ENCODE results near the gene ZNF804B. TPM values are rescaled to one million over a fixed set of nuclear protein-coding genes. Genes with fewer than 3 reads are reported as not detected.

Gene ZNF804B
- total RNA-seq, 1 experiment from 2014 or later: not detected

GRCh38 chr7:88859288-88859687, 99.8 kb downstream of the ZNF804B start:
- no peak overlapping the region for H3K27ac ChIP-seq (ENCODE audit: insufficient read length, low read depth, low read length)
- H2BK20ac ChIP-seq (ENCODE audit: low read depth, low read length, poor library complexity, severe bottlenecking): no peak overlapping the region
- H2BK120ac ChIP-seq (ENCODE audit: low read depth, low read length, poor library complexity, severe bottlenecking): no peak overlapping the region
- H3K9me3 Mint-ChIP-seq: peaks cover 0 to 3% of the 10 kb centered on the region in 2 experiments; a peak in 3 of 5 replicates
- no peaks in the 10 kb centered on the region for H3K9me3 ChIP-seq (ENCODE audit: control insufficient read depth, low read depth, low read length)
- H4K5ac ChIP-seq (ENCODE audit: insufficient read length, low read depth, low read length): no peak overlapping the region
- H2BK15ac ChIP-seq (ENCODE audit: low read depth, low read length): no peak overlapping the region
- no peak overlapping the region for H2BK5ac ChIP-seq (ENCODE audit: insufficient read length, low read length)
- DNase-seq: no peak
- H3K23ac ChIP-seq (ENCODE audit: insufficient read length, low read depth, low read length): no peak overlapping the region
- H3K9ac ChIP-seq (ENCODE audit: extremely low read depth, insufficient read length, low read length): no peak overlapping the region
- H4K91ac ChIP-seq (ENCODE audit: insufficient read length, low read depth, low read length): no peak overlapping the region
- no peaks in the 10 kb centered on the region for H3K23me2 ChIP-seq (ENCODE audit: insufficient read length, low read depth, low read length, poor library complexity, severe bottlenecking)
- no peak overlapping the region for H2BK12ac ChIP-seq (ENCODE audit: insufficient read length, low read depth, low read length)
- no peak overlapping the region for H3K56ac ChIP-seq (ENCODE audit: insufficient read length, low read depth, low read length)
- no peaks in the 10 kb centered on the region for H3K36me3 Mint-ChIP-seq (ENCODE audit: insufficient read depth in 1 of 3, low read depth in 3 of 3)
- H3K79me1 ChIP-seq (ENCODE audit: insufficient read depth, low read depth, low read length, poor library complexity, severe bottlenecking): no peaks in the 10 kb centered on the region
- H3K4me1 ChIP-seq (ENCODE audit: insufficient read depth, low read length): no peaks in the 10 kb centered on the region
- no peak overlapping the region for H3K4me3 Mint-ChIP-seq
- no peaks in the 10 kb centered on the region for H3K27me3 Mint-ChIP-seq (ENCODE audit: low read depth)
- H4K20me1 ChIP-seq (ENCODE audit: control insufficient read depth, insufficient read depth, insufficient read length): no peaks in the 10 kb centered on the region
- no peaks in the 10 kb centered on the region for H3K27me3 ChIP-seq (ENCODE audit: insufficient read depth, low read length)
- no peak overlapping the region for H3K18ac ChIP-seq (ENCODE audit: insufficient read length, low read depth, low read length)
- H3K79me2 ChIP-seq (ENCODE audit: insufficient read depth, low read length): no peaks in the 10 kb centered on the region
- no peak for TF ChIP-seq CTCF (conservative IDR thresholded peaks at IDR 0.05)
- no peak overlapping the region for H3K4me2 ChIP-seq (ENCODE audit: insufficient read depth, insufficient read length, low read length)
- H3K14ac ChIP-seq (ENCODE audit: insufficient read depth, low read length): no peak overlapping the region
- no peak overlapping the region for H4K8ac ChIP-seq (replicated peaks; ENCODE audit: insufficient read length, low read depth, low read length)
- no peak overlapping the region for H3K27ac Mint-ChIP-seq
- H3T11ph ChIP-seq (ENCODE audit: low read length): no peak overlapping the region
- no peak overlapping the region for H2AK5ac ChIP-seq (ENCODE audit: insufficient read length, low read length)
- H3K4ac ChIP-seq (ENCODE audit: low read depth, low read length): no peak overlapping the region
- H2AFZ ChIP-seq (ENCODE audit: low read length): no peak overlapping the region
- H3K4me1 Mint-ChIP-seq: no peaks in the 10 kb centered on the region

Data from H9 (cell line).